Pancreas (tissue), 10 donors: ENCODE results near the gene TTLL10. TPM values are rescaled to one million over a fixed set of nuclear protein-coding genes. Genes with fewer than 3 reads are reported as not detected.

Source experiments
- ATAC-seq, 4 donors: fragments of 200-7000 bp; cut with Tn5 transposase; one replicate each; pipeline versions ENCODE4 v1.8.0 to v1.9.1; 2020; ENCODE audit warnings: mild to moderate bottlenecking in 4 of 4, moderate library complexity in 4 of 4
- DNase-seq, 6 donors: peaks; one replicate each; pipeline ENCODE4 v3.0.0-alpha.2; 2020
- FAIRE-seq: peaks from 2 replicates; lab custom pipeline; 2012; peaks lifted over from hg19 to GRCh38; lab: Jason Lieb, UNC
- H3K27ac ChIP-seq, 4 donors: fragments of 200-600 bp; sonication (generic); 1 replicate in 3 of 4; 2 replicates in 1 of 4; pipeline versions ENCODE4 v1.5.0 to v1.8.0; 2020
- H3K27me3 ChIP-seq, 4 donors: fragments of 200-600 bp; one replicate each; pipeline ENCODE4 v1.8.0; 2021
- H3K36me3 ChIP-seq, 3 donors: fragments of 200-600 bp; sonication (generic) in 1 of 3; one replicate each; pipeline versions ENCODE4 v1.5.0 to v1.8.0; 2020 to 2021
- H3K4me1 ChIP-seq, 3 donors: fragments of 200-600 bp; one replicate each; pipeline ENCODE4 v1.8.0; 2021
- H3K4me3 ChIP-seq, 4 donors: fragments of 200-600 bp; sonication (generic) in 2 of 4; one replicate each; pipeline versions ENCODE4 v1.5.0 to v1.8.0; 2020 to 2021
- H3K9me3 ChIP-seq, 4 donors: fragments of 200-600 bp; one replicate each; pipeline ENCODE4 v1.8.0; 2021
- WGBS, 2 donors: extraction: QIAGEN DNeasy Blood & Tissue Kit; methylation state at CpG; one replicate each; pipeline ENCODE4 v1.1.7; 2013; 5-methylcytosine and 5-hydroxymethylcytosine counted together
- intact Hi-C, 3 donors: fragments of 100-400 bp; cut with DNase I; formaldehyde crosslinking; loops; one replicate each; pipeline versions ENCODE4 v1.11.1 to v1.14.2; 2022
- polyA plus RNA-seq, 2 donors: library from polyadenylated mRNA; stranded (reverse); fragments of 200-250 nt; gene quantifications; one replicate each; pipeline ENCODE4 v1.2.3, GENCODE V29; 2013
- total RNA-seq, 6 donors: library from RNA; stranded (reverse); fragmentation: NEBNext Ultra II Directional in 4 of 6; extraction: Animal tissue kit (Norgen Biotek cat#: 25700) in 4 of 6; gene quantifications; one replicate each; pipeline versions ENCODE4 v1.2.1 to v1.2.4, GENCODE V29; 2021 to 2023
- TF ChIP-seq, protein P1 (sequence below), 4 donors: fragments of 200-600 bp; sonication (generic) in 3 of 4; IDR thresholded peaks; one replicate each; pipeline versions ENCODE4 v1.5.0 to v1.8.0; 2021; ENCODE audit warnings: antibody characterized with exemption in 4 of 4
- donor health status: healthy with polysubstance abuse.
- donor health status: DM: no; HTN: no; CAD: no; lungs with moderate emphysema.
- donor health status: DM: no; HTN: no; CAD: no.
- donor health status: control.
- donor health status: control.
- donor health status: Bipolar disorder and iron deficiency.
- donor health status: DM: yes; HTN: yes; CAD: no.
- donor health status: DM: no; HTN: no; CAD: no.
- donor health status: DM: no; HTN: no; CAD: no.
- donor health status: DM: yes; HTN: yes; CAD: no.

TTLL10 gene
- total and polyA plus RNA-seq, 8 donors: 0.20 to 1.6 (median 0.41) TPM; not detected in 1

GRCh38 chr1:1136547-1137230, 37.0 kb upstream of the TTLL10 start:
- peak in 3 of 4 donors; percentile 52 to 56 (median 56) for ATAC-seq

GRCh38 chr1:1137256-1138045, 36.2 kb upstream of the TTLL10 start:
- ATAC-seq: peak in 3 of 4 donors; percentile 39 to 54 (median 48)
- no peak for FAIRE-seq

More at GRCh38 chr1:1136547-1137230, 37.0 kb upstream of the TTLL10 start:
- H3K9me3 ChIP-seq: no peaks in the 10 kb centered on the region
- no peak for FAIRE-seq
- H3K36me3 ChIP-seq: no peaks in the 10 kb centered on the region
- H3K4me1 ChIP-seq: no peaks in the 10 kb centered on the region
- intact Hi-C loops: no loop called here
- 22 to 34% methylated on average over 19 to 48 of the region's 48 CpGs for WGBS, 2 donors
- H3K27ac ChIP-seq: peak overlapping the region in 2 of 4 donors; percentile 41
- DNase-seq: no peak
- TF ChIP-seq, protein P1, sequence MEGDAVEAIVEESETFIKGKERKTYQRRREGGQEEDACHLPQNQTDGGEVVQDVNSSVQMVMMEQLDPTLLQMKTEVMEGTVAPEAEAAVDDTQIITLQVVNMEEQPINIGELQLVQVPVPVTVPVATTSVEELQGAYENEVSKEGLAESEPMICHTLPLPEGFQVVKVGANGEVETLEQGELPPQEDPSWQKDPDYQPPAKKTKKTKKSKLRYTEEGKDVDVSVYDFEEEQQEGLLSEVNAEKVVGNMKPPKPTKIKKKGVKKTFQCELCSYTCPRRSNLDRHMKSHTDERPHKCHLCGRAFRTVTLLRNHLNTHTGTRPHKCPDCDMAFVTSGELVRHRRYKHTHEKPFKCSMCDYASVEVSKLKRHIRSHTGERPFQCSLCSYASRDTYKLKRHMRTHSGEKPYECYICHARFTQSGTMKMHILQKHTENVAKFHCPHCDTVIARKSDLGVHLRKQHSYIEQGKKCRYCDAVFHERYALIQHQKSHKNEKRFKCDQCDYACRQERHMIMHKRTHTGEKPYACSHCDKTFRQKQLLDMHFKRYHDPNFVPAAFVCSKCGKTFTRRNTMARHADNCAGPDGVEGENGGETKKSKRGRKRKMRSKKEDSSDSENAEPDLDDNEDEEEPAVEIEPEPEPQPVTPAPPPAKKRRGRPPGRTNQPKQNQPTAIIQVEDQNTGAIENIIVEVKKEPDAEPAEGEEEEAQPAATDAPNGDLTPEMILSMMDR (IDR thresholded peaks at IDR 0.05): no peak
- H3K4me3 ChIP-seq: peak overlapping the region in 2 of 4 donors; percentile 26 to 29
- no peaks in the 10 kb centered on the region for H3K27me3 ChIP-seq

DNA sequence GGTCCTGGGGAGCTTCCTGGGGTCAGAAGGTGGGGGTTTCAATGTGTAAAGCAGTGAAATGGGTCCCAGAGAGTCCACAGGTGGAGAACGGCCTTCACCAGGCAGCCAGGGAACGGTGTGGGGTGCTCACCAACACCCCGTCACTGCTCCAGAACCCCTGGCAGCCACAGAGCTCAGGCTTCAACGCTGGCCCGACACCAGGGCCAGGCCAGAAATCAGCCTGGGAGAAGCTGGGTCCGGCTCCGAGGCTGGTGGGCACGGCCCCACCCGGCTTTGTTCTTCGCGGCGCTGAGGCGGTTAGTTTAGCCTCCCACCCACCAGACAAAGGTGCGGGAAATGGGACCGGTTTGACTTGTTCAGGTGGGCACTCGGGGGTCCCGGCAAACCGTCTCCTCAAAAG, 33.0 kb upstream of the TTLL10 start:
- no peak for DNase-seq
- intact Hi-C loops: no loop called here
- H3K27ac ChIP-seq: no peak overlapping the region
- H3K4me1 ChIP-seq: no peaks in the 10 kb centered on the region
- no peaks in the 10 kb centered on the region for H3K9me3 ChIP-seq
- TF ChIP-seq, protein P1 (IDR thresholded peaks at IDR 0.05): no peak
- WGBS, 2 donors: 65 to 81% methylated on average over 18 of the region's 18 CpGs
- FAIRE-seq: no peak
- H3K36me3 ChIP-seq: no peaks in the 10 kb centered on the region
- ATAC-seq: no peak
- H3K27me3 ChIP-seq: no peaks in the 10 kb centered on the region
- H3K4me3 ChIP-seq: no peak overlapping the region

More at GRCh38 chr1:1137256-1138045, 36.2 kb upstream of the TTLL10 start:
- WGBS, 2 donors: 22 to 34% methylated on average over 25 to 36 of the region's 36 CpGs
- TF ChIP-seq, protein P1 (IDR thresholded peaks at IDR 0.05): no peak
- Histone ChIP-seq H3K36me3 (no peaks in the 10 kb centered on the region), H3K4me3 (peak overlapping the region in 2 of 4 donors; percentile 26 to 29), H3K27me3 (no peaks in the 10 kb centered on the region), H3K9me3 (no peaks in the 10 kb centered on the region), H3K27ac (peak overlapping the region in 2 of 4 donors; percentile 41), H3K4me1 (no peaks in the 10 kb centered on the region)
- intact Hi-C loops: no loop called here
- no peak for DNase-seq

GRCh38 chr1:1141244-1141910, 32.3 kb upstream of the TTLL10 start:
- intact Hi-C loops: no loop called here
- no peaks in the 10 kb centered on the region for H3K36me3 ChIP-seq
- H3K27ac ChIP-seq: no peak overlapping the region
- no peaks in the 10 kb centered on the region for H3K9me3 ChIP-seq
- DNase-seq (no peak), ATAC-seq (no peak), FAIRE-seq (no peak)
- WGBS, 2 donors: 75 to 82% methylated on average over 15 to 23 of the region's 25 CpGs
- TF ChIP-seq, protein P1 (IDR thresholded peaks at IDR 0.05): no peak
- no peak overlapping the region for H3K4me3 ChIP-seq
- no peaks in the 10 kb centered on the region for H3K27me3 ChIP-seq
- H3K4me1 ChIP-seq: no peaks in the 10 kb centered on the region
